LHCN-M2 (cell line): ENCODE data around the gene TRIO. TPM values are rescaled to one million over a fixed set of nuclear protein-coding genes. Genes with fewer than 3 reads are reported as not detected.
A peak's percentile ranks its signal among the peaks of the same experiment; 100 is the strongest.

ENCODE experiments used
- DNase-seq: peaks from one replicate; pipeline ENCODE4 v3.0.0-alpha.2; 2012; ENCODE audit warnings: low read depth
- total RNA-seq: library from RNA; depleted of rRNA; stranded (reverse); fragments of >200 nt; gene quantifications from 2 replicates; pipeline ENCODE4 v1.2.3, GENCODE V29; 2014

The TRIO gene
- total RNA-seq, 1 experiment from 2014 or later, result 168 TPM

DNA sequence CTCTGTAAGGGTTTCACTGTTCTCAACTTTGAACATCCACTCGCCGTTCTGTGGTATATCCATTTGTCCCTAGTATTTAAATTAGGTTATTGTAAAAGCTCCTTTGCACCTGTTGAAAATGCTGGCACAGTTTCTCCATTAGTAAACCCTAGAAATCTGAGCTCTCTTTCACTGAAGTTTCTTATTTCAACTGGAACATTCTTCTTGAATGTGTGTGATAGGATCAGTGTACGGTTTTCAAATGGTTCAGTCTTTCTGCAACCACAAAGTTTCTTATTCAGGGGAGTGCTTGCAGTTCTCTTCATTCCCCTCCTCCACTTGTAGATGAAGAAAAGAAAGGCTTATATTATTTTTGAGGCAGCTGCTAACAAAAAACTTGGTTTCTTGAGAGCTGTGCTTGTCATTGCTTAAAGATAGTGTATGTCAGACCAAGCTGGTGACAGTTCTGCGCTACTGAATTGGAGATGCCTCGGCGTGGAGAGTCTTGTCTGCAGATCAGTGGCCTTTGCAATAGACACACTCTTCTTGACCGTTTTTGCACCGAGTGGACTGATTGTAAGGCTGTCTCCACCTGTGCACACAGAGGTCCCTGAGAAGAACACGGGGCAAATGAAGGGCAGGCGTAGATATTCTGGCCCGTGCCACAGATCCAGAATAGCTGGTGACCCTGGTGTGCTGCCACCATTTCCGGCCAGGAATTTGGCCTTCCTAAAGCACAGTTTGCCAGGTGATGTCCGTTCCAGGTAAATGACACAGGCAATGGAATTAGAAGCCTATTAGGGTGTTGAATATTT is 102.2 kb downstream of the TRIO start:
- DNase-seq, result peak; percentile 94

- no peak for DNase-seq
These were observed 103.4 kb downstream of the TRIO start for GRCh38 chr5:14246350-14247053.

DNA sequence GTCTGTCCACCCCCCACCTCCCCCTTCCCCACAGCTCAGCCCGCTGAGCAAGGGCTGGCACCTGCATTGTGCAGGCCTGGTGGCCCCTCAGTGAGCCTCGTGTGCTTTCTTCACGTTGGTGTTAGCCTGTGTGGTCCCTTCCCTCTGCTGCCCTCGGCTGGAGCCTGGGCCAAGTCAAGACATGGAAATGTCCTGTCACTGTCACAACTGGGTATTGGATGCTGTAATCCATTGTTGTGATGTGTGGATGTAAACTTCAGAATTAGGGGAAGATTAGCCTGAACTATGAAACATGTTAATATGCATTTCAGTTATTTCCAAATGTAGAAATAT is 103.9 kb downstream of the TRIO start:
- DNase-seq, result no peak

DNA sequence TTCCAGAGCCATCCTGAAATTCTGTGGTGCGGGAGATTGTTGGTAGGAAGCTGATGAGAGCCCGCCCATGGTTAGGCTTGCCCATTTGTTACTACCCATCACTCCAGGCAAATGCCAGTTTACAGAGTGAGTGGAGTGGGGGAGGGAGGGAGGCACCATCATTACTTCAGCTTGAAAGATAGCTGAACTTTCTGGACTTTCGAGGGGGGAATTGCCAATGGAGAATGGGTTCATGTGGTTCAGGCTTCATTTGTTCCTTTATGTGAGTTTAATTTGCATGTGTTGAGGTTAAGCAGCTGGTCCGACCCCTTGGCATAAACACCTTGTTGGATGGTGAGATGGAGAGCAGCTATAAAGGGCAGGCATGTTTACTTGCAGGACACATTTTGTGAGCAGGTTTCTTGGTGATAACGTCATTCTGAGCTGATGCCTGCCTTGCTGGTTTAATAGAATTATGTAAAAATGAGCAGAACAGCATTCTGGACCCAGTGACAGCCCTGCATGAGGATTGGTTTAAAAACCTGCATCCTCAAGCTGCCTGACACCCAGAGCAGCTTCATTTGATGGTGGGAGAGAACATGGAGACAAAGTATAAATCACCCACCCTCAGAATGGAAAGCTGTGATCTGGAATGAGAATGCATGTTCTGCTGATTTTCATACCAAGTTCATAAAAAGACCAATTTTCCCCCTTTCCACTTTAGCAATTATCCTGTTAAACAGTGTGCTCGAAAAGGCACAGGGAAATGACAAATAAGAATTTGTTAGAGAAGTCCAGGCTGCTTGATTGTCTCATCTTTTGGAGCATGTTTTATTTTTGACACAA is 106.3 kb downstream of the TRIO start:
- DNase-seq, result no peak

DNA sequence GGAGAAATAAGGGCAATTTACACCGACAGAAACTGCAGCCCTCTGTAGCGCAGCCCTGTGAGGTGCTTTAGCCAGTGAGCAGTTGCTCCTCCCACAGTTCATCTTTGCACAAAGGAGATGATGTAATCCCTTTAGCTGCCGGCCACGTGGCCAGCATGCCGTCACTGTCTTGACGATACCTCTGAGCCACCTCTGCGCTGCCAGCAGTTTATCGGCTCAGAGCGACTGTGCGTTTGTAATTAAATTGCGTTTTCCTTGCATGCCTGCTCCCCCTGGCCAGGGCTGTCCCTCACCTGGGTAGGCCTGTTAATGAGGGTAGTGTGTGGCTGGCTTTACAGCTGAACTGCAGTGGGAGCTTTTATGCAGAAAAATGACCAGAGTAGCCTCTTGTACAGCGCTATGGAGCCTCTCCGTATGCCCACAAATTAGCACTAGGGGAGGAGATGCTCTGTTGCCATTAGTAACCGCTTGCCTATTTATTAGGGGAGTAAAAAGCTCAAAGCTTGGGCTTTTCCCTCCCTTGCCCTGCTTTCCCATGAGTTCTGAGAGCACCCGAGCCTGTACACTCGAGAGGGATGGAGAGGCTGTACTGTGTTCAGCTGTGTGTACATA is 107.0 kb downstream of the TRIO start:
- DNase-seq, result peak; percentile 48

- no peak for DNase-seq
These were observed 107.9 kb downstream of the TRIO start for GRCh38 chr5:14250748-14251701.

DNA sequence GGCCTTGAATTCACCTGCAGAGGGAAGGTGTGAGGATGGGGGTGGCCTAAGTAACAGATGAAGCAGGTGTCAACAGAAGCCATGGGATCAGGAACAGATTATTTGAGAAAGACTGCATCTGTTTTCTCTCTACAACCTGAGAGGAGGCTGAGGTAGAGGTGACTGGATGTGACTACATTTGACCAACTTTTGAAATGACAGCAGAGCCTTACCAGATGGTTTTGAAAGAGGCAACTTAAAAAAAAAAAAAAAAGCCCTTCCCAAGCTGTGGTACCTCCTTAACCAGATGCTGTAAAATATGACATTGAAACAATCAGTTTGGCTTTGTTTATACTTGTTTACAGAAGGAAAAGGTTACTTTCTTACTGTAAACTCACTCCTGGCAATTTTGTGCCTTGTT is 108.6 kb downstream of the TRIO start:
- no peak for DNase-seq

DNA sequence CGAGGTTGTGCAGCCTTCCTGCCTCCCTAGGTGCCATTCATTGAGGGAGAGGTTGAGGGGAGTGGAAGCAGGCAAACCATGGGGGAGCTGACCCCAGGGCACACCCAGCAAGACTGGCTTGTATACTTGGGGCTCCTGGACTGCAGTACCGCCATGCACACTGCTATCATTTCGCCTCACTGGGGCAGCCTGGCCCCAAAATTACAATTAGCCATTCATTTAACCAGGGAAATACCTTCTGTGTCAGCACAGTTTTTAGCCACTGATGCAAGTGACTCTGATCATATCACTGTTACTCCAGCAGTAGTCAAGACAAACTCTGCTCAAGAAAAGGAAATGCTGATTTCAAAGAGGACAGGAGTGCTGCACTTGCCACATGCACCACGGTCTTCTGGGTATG is 109.7 kb downstream of the TRIO start:
- DNase-seq, result no peak

DNA sequence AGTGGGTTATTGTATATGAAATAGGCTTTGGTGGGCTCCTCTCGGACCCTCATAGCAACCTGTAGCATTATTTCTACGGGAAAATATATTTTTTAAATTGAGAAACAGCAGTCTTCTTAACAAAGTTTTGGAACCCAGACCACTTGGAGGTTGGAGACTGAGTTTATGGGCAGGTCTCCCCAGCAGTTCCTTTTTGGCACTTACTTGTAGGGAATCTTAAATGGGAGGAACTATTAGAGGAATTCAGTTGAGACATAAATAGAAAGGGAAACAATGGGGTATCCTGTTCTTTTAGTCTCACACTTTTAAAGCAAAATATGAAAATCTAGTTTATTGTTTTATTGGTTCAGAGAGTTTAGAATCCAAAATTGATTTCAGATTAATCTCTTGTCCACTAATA is 111.5 kb downstream of the TRIO start:
- DNase-seq, result no peak

DNA sequence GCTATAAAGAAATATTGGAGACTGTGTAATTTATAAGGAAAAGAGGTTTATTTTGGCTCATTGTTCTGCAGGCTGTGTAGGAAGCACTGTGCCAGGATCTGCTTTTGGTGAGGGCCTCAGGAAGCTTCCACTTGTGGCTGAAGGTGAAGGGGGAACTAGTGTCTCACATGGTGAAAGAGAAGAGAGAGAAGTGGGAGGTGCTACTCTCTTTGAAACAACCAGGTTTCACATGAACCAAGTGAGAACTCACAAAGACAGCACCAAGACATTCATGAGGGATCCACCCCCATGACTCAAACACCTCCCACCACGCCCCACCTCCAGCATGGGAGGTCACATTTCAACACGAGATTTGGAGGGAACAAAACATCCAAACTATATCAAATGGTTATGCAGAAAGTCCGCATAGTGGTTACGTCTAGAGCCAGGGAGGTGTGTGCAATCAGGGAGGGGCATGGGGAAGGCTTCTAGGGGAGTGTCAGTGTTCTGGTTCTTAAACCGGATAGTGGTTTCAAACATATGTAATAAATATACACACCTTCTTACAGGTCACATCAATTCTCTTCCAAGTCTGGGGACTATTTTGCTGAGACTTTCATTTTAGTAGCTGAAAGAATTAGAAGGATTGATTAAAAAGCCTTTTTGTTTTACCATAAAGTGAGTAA is 113.0 kb downstream of the TRIO start:
- DNase-seq, result no peak

DNA sequence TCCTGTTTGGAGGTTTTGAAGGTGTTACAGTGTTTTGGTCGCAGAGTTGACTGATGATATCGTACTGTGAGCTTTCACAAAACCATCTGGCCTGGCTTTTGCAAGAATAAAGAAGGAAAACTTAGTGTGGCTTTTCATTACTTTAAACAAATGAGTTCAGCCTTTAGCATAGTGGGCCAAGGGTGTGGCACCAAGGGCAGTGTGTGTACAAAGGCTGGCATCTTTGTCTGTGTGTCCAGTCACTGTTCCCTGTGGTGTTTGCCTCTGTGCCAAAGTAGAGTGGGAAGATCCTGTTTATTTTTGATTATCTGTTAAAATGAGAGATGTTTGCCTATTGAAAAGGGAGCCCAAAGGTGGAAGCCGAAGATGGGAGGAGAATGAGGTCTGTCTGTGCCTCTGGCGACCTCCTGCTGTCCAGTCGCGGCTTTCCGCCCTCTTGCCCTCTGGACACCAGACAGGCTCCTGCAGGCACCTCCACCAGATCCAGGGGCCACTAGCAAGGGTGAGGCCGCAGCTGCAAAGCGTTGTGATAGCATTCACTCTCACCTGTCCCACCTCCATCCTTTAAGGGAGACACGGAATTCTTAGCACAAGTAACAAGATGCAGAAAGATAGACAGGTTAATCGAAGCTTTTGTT is 113.7 kb downstream of the TRIO start:
- DNase-seq, result no peak

DNA sequence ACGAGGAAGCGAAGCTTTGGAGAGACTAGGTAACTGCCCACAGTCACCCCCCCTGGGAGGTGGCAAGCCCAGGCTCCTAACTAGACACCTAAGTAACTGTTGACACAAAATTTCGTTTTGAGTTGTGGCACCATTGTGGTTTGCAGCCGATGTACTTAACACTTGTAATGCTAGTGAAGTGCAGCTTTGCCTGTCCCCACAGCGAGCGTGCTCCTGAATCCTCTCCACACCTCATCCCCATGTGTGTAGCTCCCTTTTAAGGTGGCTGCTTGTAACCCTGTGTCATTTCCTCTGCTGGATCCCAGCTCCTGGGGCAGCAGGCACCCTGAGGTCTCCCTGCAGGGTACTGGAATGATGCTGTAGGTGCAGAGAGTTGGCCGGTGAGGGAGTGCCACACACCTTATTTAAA is 114.9 kb downstream of the TRIO start:
- DNase-seq, result no peak

DNA sequence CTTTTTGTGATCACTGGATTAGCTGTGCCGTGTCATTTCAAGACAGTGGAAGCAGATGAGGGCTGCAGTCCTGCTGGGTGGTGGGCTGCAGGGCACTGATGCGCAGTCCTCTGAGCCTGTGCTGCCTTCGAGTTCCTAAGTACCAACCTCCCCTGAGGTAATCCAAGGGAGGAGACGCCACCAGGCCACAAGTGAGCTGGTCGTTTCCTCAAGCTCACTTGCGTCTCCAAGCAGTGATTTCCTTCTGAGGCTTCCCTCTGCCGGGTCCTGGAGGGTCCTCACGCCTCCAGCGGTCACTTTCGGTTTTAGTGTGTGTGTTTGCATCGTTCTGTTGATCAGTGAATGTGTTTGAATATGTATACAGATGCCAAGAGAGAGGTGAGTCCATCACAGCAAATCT is 115.7 kb downstream of the TRIO start:
- DNase-seq, result no peak

DNA sequence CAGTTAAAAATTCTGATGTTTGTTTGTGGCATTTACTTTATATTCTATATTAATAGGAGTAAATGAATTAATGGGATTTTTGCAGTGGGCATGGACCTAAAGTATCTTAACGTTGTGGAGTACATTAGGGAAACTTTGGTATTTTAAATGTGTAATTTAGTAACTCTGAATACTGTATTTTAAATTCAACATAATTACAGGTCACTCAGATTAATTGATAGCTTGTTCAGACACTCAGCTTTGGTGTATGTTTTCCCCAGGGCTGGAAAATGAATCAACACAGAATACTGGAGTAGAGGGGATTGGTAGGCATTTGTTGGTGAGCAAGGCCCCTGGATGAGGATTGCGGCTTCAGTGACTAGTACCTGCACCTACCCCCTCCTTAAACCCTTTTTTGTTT is 117.5 kb downstream of the TRIO start:
- DNase-seq, result no peak

DNA sequence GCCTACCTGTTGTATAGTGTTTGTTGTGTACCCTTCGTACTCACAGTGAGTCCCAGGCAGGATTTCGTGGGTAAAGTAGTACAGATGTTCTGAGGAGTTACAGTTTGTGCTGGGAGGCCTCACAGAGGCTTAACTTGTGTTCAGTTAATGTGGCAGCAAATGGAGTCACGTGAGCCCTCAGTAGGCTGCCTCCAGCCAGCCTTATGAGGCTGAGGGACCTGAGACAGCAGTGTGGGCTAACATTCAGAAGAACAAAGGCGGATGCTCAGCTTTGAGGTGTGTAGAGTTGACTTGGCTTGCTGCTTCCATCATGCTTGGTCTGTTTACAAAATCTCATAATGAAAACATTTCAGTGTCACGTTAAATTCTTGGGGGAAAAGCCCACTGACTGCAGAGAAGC is 118.1 kb downstream of the TRIO start:
- no peak for DNase-seq

- no peak for DNase-seq
These were observed 118.9 kb downstream of the TRIO start for GRCh38 chr5:14261856-14262611.

DNA sequence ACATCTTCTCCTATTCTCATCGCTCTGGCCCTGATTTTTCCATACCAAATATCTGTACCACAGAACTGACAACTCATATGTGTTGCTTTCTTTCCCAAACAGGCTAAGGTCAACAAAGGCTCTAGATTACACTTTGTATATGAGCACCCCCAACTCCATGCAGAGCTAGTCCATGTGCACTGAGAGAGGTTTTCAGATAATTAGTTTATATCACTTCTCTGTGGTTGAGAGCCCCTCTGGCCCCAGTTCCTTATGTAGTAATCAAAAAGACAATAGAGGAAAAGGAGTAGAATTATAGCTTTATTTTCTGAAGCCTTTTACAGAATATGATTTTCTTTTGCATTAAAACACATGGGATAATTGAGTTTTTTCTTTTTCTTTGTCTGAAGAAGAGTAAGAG is 120.0 kb downstream of the TRIO start:
- DNase-seq, result no peak

DNA sequence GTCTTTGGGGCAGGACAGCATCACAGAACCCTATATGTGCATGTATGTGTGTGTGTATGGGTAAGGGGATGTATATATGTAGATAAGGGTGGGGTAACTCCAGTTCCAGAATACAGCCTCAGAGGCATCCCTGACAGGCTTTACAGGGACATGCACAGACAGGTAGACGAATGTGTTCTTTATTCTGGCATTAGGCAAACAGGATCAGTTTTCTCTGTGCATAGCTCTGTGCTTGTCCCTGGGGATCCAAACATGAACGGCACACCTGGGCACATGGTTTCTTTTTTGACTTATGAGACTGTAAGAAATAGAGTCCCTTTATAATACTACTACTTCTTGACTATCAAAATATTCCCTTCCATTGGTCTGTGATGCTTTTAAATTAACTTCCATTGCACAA is 120.6 kb downstream of the TRIO start:
- DNase-seq, result no peak
